Activated T-helper 2 cell treated with anti-CD3 and anti-CD28 coated beads, Interferon-gamma antibody, Interleukin-2, Interleukin-4, amounts not matched to agents 10 μg/mL and 5 μg/mL and 100 μg/mL, durations not matched to agents 14 hours and 24 hours and 36 hours (primary cell): Measurements from ENCODE around the gene METTL27. TPM values are rescaled to one million over a fixed set of nuclear protein-coding genes. Genes with fewer than 3 reads are reported as not detected.
"Not testable (repeated sequence)": the region's sequence is repeated elsewhere in the genome, so short reads cannot be mapped to it uniquely, and the experiment has no call there.

Experiments
- DNase-seq: peaks from one replicate; pipeline ENCODE4 v3.0.0; 2021; ENCODE audit warnings: low spot score
- H3K27ac Mint-ChIP-seq: one replicate; pipeline ENCODE4 v1.8.0; 2021; ENCODE audit warnings: mixed read lengths
- H3K27me3 Mint-ChIP-seq: one replicate; pipeline ENCODE4 v1.8.0; 2021; ENCODE audit warnings: low read depth, mixed read lengths
- H3K36me3 Mint-ChIP-seq: one replicate; pipeline ENCODE4 v1.8.0; 2021; ENCODE audit warnings: low read depth, mixed read lengths
- H3K4me1 Mint-ChIP-seq: one replicate; pipeline ENCODE4 v1.8.0; 2021; ENCODE audit warnings: low read depth, mixed read lengths
- H3K4me3 Mint-ChIP-seq: one replicate; pipeline ENCODE4 v1.8.0; 2021; ENCODE audit warnings: low read depth, mild to moderate bottlenecking, moderate library complexity, mixed read lengths
- H3K9me3 Mint-ChIP-seq: one replicate; pipeline ENCODE4 v1.8.0; 2021; ENCODE audit warnings: mixed read lengths
- intact Hi-C: fragments of 100-400 bp; cut with micrococcal nuclease; formaldehyde crosslinking; loops from one replicate; pipeline ENCODE4 v1.15.1; 2023
- total RNA-seq: library from RNA; stranded (reverse); gene quantifications from 2 replicates; pipeline ENCODE4 v1.2.3, GENCODE V29; 2022

The METTL27 gene
- 0.90 and 0.94 TPM in 2 replicates for total RNA-seq

- intact Hi-C loops: loop anchor here (1.0 kb wide), 2 partner anchors 9 to 104 kb away; partner anchors contain the start of gene ABHD11
- peak; percentile 88 for DNase-seq
- Mint-ChIP-seq H3K9me3 (no peaks in the 10 kb centered on the region), H3K27ac (peak within 1 kb of the TSS; percentile 63), H3K4me1 (peaks cover 10% of the 10 kb centered on the region), H3K36me3 (no peaks in the 10 kb centered on the region), H3K4me3 (peak within 1 kb of the TSS; percentile 80), H3K27me3 (peaks cover 7% of the 10 kb centered on the region)
Measured at GRCh38 chr7:73842067-73842976, at the start of gene METTL27. METTL27 (minus strand) TSS chr7:73842516; CDS start chr7:73842140, 376 bp downstream.

- H3K27me3 Mint-ChIP-seq: peaks cover 10% of the 10 kb centered on the region
- no peaks in the 10 kb centered on the region for H3K36me3 Mint-ChIP-seq
- peaks cover 7% of the 10 kb centered on the region for H3K9me3 Mint-ChIP-seq
- H3K4me1 Mint-ChIP-seq: peaks cover 18% of the 10 kb centered on the region
- intact Hi-C loops: no loop called here
- DNase-seq: no peak
- H3K4me3 Mint-ChIP-seq: no peak overlapping the region
- H3K27ac Mint-ChIP-seq: peak overlapping the region; percentile 19
Measured at GRCh38 chr7:73891178-73891885, 49.0 kb upstream of the METTL27 start.

- Mint-ChIP-seq H3K4me1 (peaks cover 15% of the 10 kb centered on the region), H3K27me3 (peaks cover 13% of the 10 kb centered on the region), H3K36me3 (no peaks in the 10 kb centered on the region), H3K4me3 (no peak overlapping the region), H3K27ac (no peak overlapping the region), H3K9me3 (peaks cover 2% of the 10 kb centered on the region)
- no peak for DNase-seq
- intact Hi-C loops: no loop called here
Measured at GRCh38 chr7:73890555-73891147, 48.3 kb upstream of the METTL27 start.

- Mint-ChIP-seq H3K4me1 (peaks cover 15% of the 10 kb centered on the region), H3K27ac (no peak overlapping the region), H3K27me3 (peaks cover 13% of the 10 kb centered on the region), H3K36me3 (no peaks in the 10 kb centered on the region), H3K4me3 (no peak overlapping the region), H3K9me3 (no peaks in the 10 kb centered on the region)
- intact Hi-C loops: no loop called here
- DNase-seq: no peak
Measured at GRCh38 chr7:73888959-73889358, 46.6 kb upstream of the METTL27 start.

DNA sequence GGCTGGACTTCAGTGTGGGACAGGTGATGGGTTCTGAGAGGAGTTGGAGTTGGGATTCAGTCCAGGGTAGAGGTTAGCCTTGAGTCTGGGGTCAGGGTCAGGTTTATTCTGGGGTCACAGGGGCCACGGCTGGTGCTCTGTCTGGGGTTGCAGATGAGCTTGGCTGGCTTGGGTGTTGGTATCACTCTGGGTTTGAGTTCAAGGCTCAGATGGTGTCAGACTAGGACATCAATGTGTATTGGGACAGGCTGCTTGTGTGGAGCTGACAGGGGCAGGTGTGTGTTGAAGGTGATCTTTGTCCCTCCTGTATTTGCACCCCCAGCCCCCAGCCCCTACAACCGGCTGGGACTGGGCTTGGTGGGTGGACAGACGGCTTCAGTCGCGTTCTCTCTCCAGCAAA, 45.4 kb upstream of the METTL27 start:
- Mint-ChIP-seq H3K4me1 (peaks cover 15% of the 10 kb centered on the region), H3K4me3 (no peak overlapping the region), H3K27ac (no peak overlapping the region), H3K9me3 (no peaks in the 10 kb centered on the region), H3K27me3 (peaks cover 13% of the 10 kb centered on the region), H3K36me3 (no peaks in the 10 kb centered on the region)
- DNase-seq: no peak
- intact Hi-C loops: no loop called here

DNA sequence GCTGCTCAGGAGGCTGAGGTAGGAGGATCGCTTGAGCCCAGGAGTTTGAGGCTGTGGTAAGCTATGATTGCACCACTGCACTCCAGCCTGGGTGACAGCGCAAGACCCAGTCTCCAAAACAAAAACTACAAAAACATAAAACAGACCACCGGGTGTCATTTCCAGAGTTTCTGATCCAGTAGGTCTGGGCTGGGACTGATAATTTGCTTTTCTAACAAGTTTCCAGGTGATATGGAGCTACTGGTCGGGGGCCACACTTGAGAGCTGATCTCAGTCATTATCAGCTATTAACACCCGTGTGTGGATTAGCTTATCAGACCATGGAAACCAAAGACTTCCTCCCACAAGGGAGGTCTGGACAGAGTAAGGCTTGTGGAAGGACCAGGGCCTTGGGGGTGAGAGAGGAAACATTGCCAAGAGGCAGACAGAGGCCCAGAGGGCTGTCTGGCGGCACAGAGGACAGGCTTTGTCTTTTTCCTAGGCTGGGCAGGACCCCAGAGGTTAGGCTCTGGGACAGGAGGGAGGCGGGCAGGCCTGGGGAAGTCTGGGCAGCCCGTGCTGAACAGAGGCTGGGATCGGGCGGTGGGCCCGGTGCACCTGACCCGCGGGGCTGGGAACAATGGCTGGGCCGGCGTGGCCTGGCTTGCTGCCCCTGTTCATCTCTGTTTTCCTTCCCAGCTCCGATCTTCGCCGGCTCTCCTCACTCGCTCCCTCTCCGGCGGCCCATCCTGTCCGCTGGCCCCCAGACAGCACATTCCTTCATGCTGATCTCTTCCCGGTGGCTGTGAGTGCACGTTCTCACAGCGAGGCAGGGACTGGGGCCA, 43.9 kb upstream of the METTL27 start:
- peaks cover 9% of the 10 kb centered on the region for H3K4me1 Mint-ChIP-seq
- no peaks in the 10 kb centered on the region for H3K9me3 Mint-ChIP-seq
- no peak overlapping the region for H3K27ac Mint-ChIP-seq
- no peaks in the 10 kb centered on the region for H3K36me3 Mint-ChIP-seq
- no peak overlapping the region for H3K4me3 Mint-ChIP-seq
- H3K27me3 Mint-ChIP-seq: peaks cover 13% of the 10 kb centered on the region
- no peak for DNase-seq
- intact Hi-C loops: no loop called here

DNA sequence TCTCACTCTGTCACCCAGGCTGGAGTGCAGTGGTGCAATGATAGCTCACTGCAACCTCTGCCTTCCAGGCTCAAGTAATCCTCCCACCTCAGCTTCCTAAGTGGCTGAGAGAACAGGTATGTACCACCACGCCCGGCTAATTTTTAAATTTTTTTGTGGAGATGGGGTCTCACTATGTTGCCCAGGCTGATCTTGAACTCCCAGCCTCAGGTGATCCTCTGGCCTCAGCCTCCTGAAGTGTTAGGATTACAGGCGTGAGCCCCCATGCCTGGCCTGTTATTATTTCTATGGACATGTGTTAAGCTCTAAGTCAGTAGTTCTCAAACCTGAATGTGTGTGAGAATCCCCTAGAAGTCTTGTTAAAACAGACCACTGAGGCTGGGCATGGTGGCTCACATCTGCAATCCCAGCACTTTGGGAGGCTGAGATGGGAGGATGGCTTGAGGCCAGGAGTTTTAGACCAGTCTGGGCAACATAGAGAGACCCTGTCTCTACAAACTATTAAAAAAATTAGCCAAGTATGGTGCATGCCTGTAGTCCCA, 43.2 kb upstream of the METTL27 start:
- DNase-seq: no peak
- no peak overlapping the region for H3K4me3 Mint-ChIP-seq
- H3K4me1 Mint-ChIP-seq: peaks cover 7% of the 10 kb centered on the region
- no peaks in the 10 kb centered on the region for H3K9me3 Mint-ChIP-seq
- intact Hi-C loops: no loop called here
- no peaks in the 10 kb centered on the region for H3K36me3 Mint-ChIP-seq
- H3K27ac Mint-ChIP-seq: no peak overlapping the region
- peaks cover 13% of the 10 kb centered on the region for H3K27me3 Mint-ChIP-seq

GRCh38 chr7:73884867-73885422, 42.6 kb upstream of the METTL27 start:
- intact Hi-C loops, H3K36me3 Mint-ChIP-seq, H3K4me3 Mint-ChIP-seq, DNase-seq, H3K27ac Mint-ChIP-seq, H3K9me3 Mint-ChIP-seq, H3K4me1 Mint-ChIP-seq: not testable (repeated sequence)
- peaks cover 13% of the 10 kb centered on the region for H3K27me3 Mint-ChIP-seq

GRCh38 chr7:73882047-73882402, 39.7 kb upstream of the METTL27 start:
- Mint-ChIP-seq H3K36me3 (no peaks in the 10 kb centered on the region), H3K27me3 (peaks cover 4% of the 10 kb centered on the region), H3K4me3 (no peak overlapping the region), H3K27ac (no peak overlapping the region), H3K9me3 (no peaks in the 10 kb centered on the region), H3K4me1 (no peaks in the 10 kb centered on the region)
- no peak for DNase-seq
- intact Hi-C loops: no loop called here

GRCh38 chr7:73881352-73882046, 39.2 kb upstream of the METTL27 start:
- no peaks in the 10 kb centered on the region for H3K9me3 Mint-ChIP-seq
- H3K4me3 Mint-ChIP-seq: no peak overlapping the region
- intact Hi-C loops: no loop called here
- no peaks in the 10 kb centered on the region for H3K4me1 Mint-ChIP-seq
- H3K27ac Mint-ChIP-seq: no peak overlapping the region
- H3K27me3 Mint-ChIP-seq: peaks cover 4% of the 10 kb centered on the region
- no peak for DNase-seq
- no peaks in the 10 kb centered on the region for H3K36me3 Mint-ChIP-seq

DNA sequence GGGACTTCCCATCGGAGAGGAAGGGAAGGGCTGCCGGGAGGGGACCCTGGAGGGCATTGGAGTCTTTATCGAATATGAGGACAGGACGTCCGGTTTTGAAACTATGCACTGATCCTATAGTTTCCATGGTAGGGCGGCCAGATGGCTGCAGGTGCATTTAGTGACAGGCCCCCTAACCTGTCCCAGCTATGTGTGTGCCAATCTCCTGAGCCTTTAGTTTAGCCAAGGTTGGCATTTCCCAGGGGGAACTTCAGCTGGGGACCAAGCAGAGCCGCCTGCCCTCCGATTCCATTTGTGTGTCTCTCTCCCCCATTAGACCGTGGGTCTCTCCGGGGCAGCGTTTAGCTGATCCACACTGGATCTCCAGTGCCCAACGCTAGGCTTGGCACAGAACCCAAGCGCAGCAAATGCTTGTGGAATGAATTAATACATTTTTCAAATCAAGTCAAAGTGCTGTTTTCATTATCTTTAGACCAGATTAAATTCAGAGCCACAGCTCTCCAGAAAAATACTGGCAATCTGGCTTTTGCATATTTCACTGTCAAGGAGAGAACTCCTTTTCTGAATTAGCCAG, 38.5 kb upstream of the METTL27 start:
- H3K4me1 Mint-ChIP-seq: no peaks in the 10 kb centered on the region
- intact Hi-C loops: no loop called here
- no peaks in the 10 kb centered on the region for H3K9me3 Mint-ChIP-seq
- no peaks in the 10 kb centered on the region for H3K36me3 Mint-ChIP-seq
- no peak for DNase-seq
- H3K27me3 Mint-ChIP-seq: peaks cover under 1% of the 10 kb centered on the region
- H3K27ac Mint-ChIP-seq: no peak overlapping the region
- no peak overlapping the region for H3K4me3 Mint-ChIP-seq
